HCT116 (cell line): ENCODE measurements around the gene MTURN. TPM values are rescaled to one million over a fixed set of nuclear protein-coding genes. Genes with fewer than 3 reads are reported as not detected.

Source experiments
- ATAC-seq: fragments of 200-7000 bp; cut with Tn5 transposase; 2 replicates; pipeline ENCODE4 v1.9.1; 2020; ENCODE audit warnings: mild to moderate bottlenecking, moderate library complexity
- BruUV-seq: library from RNA; stranded (reverse); fragments of 400-500 nt; replicated peaks from 2 replicates; lab custom pipeline; 2021; lab: Mats Ljungman, UMichigan
- CTCF ChIA-PET: fragments of 300-600 bp; sonication (Branson Sonifier 250); formaldehyde crosslinking; loops from one replicate; lab custom pipeline; 2021; ENCODE audit warnings: antibody characterized with exemption; lab: Charles Lee
- POLR2A ChIA-PET: fragments of 300-600, 350-600 bp; sonication (Branson Sonifier 250); formaldehyde crosslinking; loops from one replicate; lab custom pipeline; 2021; ENCODE audit warnings: antibody characterized with exemption; lab: Charles Lee
- RAD21 ChIA-PET, 2 experiments: fragments of 300-600 bp; sonication (Branson Sonifier 250); formaldehyde crosslinking; loops; one replicate each; lab custom pipeline; 2023; ENCODE audit warnings: low total read pairs in 2 of 2; ENCODE audit not compliant: uncharacterized antibody in 2 of 2, unreplicated experiment in 2 of 2, low non-redundant PET in 1 of 2; lab: Charles Lee
- DNase-seq: peaks from one replicate; pipeline ENCODE4 v3.0.0-alpha.2; 2010; ENCODE audit warnings: low read depth, low spot score
- H2AFZ ChIP-seq: fragments of 200-600 bp; shearing (Covaris generic), sonication (generic); 2 replicates; pipeline ENCODE4 v1.6.1; 2017; ENCODE audit warnings: low read depth, mixed run types, mixed read lengths, antibody characterized with exemption, low read length; ENCODE audit not compliant: poor library complexity, severe bottlenecking
- H3K27ac ChIP-seq: 2 replicates; pipeline ENCODE4 v1.5.1; 2012; ENCODE audit warnings: low read depth, low read length
- H3K27me3 ChIP-seq: fragments of 200-600 bp; sonication (generic); 2 replicates; pipeline ENCODE4 v1.6.1; 2016; ENCODE audit warnings: mixed run types, low read length, mixed read lengths; ENCODE audit not compliant: insufficient read depth
- H3K36me3 ChIP-seq, 2 experiments: fragments of 200-500 bp in 1 of 2; fragments of 200-600 bp in 1 of 2; sonication (Bioruptor generic) in 1 of 2; sonication (generic) in 1 of 2; 2 replicates each; pipeline versions ENCODE4 v1.5.1 to v1.6.1; 2014 to 2016; ENCODE audit warnings: low read length in 2 of 2, inconsistent platforms in 1 of 2, mixed read lengths in 1 of 2, mixed run types in 1 of 2; ENCODE audit not compliant: insufficient read depth in 2 of 2, control insufficient read depth in 1 of 2
- H3K4me1 ChIP-seq, 2 experiments: fragments of 200-600 bp in 1 of 2; sonication (generic) in 1 of 2; 2 replicates each; pipeline versions ENCODE4 v1.5.1 to v1.6.1; 2012 to 2017; ENCODE audit warnings: low read length in 2 of 2, inconsistent platforms in 1 of 2, mild to moderate bottlenecking in 1 of 2, mixed read lengths in 1 of 2, mixed run types in 1 of 2, moderate library complexity in 1 of 2; ENCODE audit not compliant: insufficient read depth in 2 of 2, control insufficient read depth in 1 of 2
- H3K4me2 ChIP-seq: fragments of 200-600 bp; sonication (generic); 2 replicates; pipeline ENCODE4 v1.6.1; 2017; ENCODE audit warnings: mixed run types, low read length, mixed read lengths
- H3K4me3 ChIP-seq, 2 experiments: fragments of 200-600 bp in 1 of 2; sonication (generic) in 1 of 2; replicated peaks in 1 of 2; 2 replicates each; pipeline ENCODE4 v1.5.1; 2011 to 2016; ENCODE audit warnings: low read length in 2 of 2, control low read depth in 1 of 2, low read depth in 1 of 2, mild to moderate bottlenecking in 1 of 2, mixed read lengths in 1 of 2, mixed run types in 1 of 2
- H3K79me2 ChIP-seq: fragments of 200-600 bp; sonication (generic); 2 replicates; pipeline ENCODE4 v1.6.1; 2017; ENCODE audit warnings: mild to moderate bottlenecking, mixed run types, low read length, moderate library complexity, mixed read lengths; ENCODE audit not compliant: insufficient read depth
- H3K9ac ChIP-seq: fragments of 200-600 bp; sonication (generic); 2 replicates; pipeline ENCODE4 v1.6.1; 2016; ENCODE audit warnings: low read length, mixed read lengths
- H3K9me2 ChIP-seq: fragments of 200-600 bp; sonication (generic), shearing (Covaris generic); 2 replicates; pipeline ENCODE4 v1.6.1; 2017; ENCODE audit warnings: mixed run types, mild to moderate bottlenecking, moderate library complexity; ENCODE audit not compliant: insufficient read depth
- H3K9me3 ChIP-seq, 2 experiments: fragments of 200-500 bp in 1 of 2; fragments of 200-600 bp in 1 of 2; sonication (Bioruptor generic) in 1 of 2; sonication (generic) in 1 of 2; 2 replicates each; pipeline ENCODE4 v1.6.1; 2014 to 2017; ENCODE audit warnings: low read length in 2 of 2, mixed read lengths in 2 of 2, inconsistent platforms in 1 of 2, low read depth in 1 of 2, mild to moderate bottlenecking in 1 of 2, mixed run types in 1 of 2, moderate library complexity in 1 of 2; ENCODE audit not compliant: control insufficient read depth in 1 of 2, insufficient read depth in 1 of 2
- H4K20me1 ChIP-seq: fragments of 200-600 bp; sonication (generic), shearing (Covaris generic); 2 replicates; pipeline ENCODE4 v1.6.1; 2017; ENCODE audit warnings: mixed run types, mild to moderate bottlenecking, moderate library complexity; ENCODE audit not compliant: insufficient read depth
- ATF3 ChIP-seq: IDR thresholded peaks from 2 replicates; pipeline ENCODE4 v1.6.1; 2012
- CBX3 ChIP-seq: IDR thresholded peaks from 2 replicates; pipeline ENCODE4 v1.6.1; 2012; ENCODE audit warnings: low read depth
- CEBPB ChIP-seq: IDR thresholded peaks from 2 replicates; pipeline ENCODE4 v1.6.1; 2012; ENCODE audit warnings: low read depth
- CTCF ChIP-seq, 3 experiments: fragments of 200-600 bp in 1 of 3; sonication (generic) in 1 of 3; IDR thresholded peaks in 2 of 3; conservative IDR thresholded peaks in 1 of 3; 2 replicates each; pipeline ENCODE4 v1.5.1; 2012 to 2017; ENCODE audit warnings: low read depth in 2 of 3, low read length in 2 of 3, antibody characterized with exemption in 1 of 3, borderline replicate concordance in 1 of 3, control low read depth in 1 of 3, mild to moderate bottlenecking in 1 of 3, mixed read lengths in 1 of 3, mixed run types in 1 of 3, moderate library complexity in 1 of 3; ENCODE audit not compliant: insufficient read depth in 1 of 3
- EZH2phosphoT487 ChIP-seq: fragments of 200-600 bp; IDR thresholded peaks from 2 replicates; pipeline ENCODE4 v1.6.1; 2018; ENCODE audit warnings: antibody characterized with exemption, borderline replicate concordance
- JUND ChIP-seq: IDR thresholded peaks from 2 replicates; pipeline ENCODE4 v1.6.1; 2012
- POLR2A ChIP-seq: IDR thresholded peaks from 2 replicates; pipeline ENCODE4 v1.7.0; 2011; ENCODE audit warnings: borderline replicate concordance; ENCODE audit not compliant: insufficient read depth, insufficient read length; ENCODE audit errors: extremely low read depth
- SIN3A ChIP-seq: IDR thresholded peaks from 2 replicates; pipeline ENCODE4 v1.6.1; 2012; ENCODE audit warnings: low read depth
- SP1 ChIP-seq: IDR thresholded peaks from 2 replicates; pipeline ENCODE4 v1.6.1; 2012; ENCODE audit warnings: low read depth
- SRF ChIP-seq: IDR thresholded peaks from 2 replicates; pipeline ENCODE4 v1.6.1; 2012; ENCODE audit warnings: low read depth
- TCF7L2 ChIP-seq: IDR thresholded peaks from 2 replicates; pipeline ENCODE4 v1.7.0; 2011; ENCODE audit warnings: borderline replicate concordance, inconsistent platforms; ENCODE audit not compliant: insufficient read depth, insufficient read length; ENCODE audit errors: extremely low read depth
- ZBTB33 ChIP-seq: IDR thresholded peaks from 2 replicates; pipeline ENCODE4 v1.6.1; 2011; ENCODE audit warnings: mild to moderate bottlenecking, low read length, moderate library complexity; ENCODE audit not compliant: insufficient replicate concordance; ENCODE audit errors: extremely low read depth
- ZFX ChIP-seq: fragments of 450-650 bp; IDR thresholded peaks from 2 replicates; pipeline ENCODE4 v1.6.1; 2017
- intact Hi-C: fragments of 100-400 bp; cut with micrococcal nuclease; formaldehyde crosslinking; loops from 2 replicates; pipeline ENCODE4 v1.10.0; 2022
- total RNA-seq: library from RNA; stranded (reverse); gene quantifications from one replicate; pipeline ENCODE4 v1.2.1, GENCODE V29; 2021; ENCODE audit not compliant: unreplicated experiment

Gene MTURN
- total RNA-seq, 1 experiment from 2014 or later = 7.5 TPM

DNA sequence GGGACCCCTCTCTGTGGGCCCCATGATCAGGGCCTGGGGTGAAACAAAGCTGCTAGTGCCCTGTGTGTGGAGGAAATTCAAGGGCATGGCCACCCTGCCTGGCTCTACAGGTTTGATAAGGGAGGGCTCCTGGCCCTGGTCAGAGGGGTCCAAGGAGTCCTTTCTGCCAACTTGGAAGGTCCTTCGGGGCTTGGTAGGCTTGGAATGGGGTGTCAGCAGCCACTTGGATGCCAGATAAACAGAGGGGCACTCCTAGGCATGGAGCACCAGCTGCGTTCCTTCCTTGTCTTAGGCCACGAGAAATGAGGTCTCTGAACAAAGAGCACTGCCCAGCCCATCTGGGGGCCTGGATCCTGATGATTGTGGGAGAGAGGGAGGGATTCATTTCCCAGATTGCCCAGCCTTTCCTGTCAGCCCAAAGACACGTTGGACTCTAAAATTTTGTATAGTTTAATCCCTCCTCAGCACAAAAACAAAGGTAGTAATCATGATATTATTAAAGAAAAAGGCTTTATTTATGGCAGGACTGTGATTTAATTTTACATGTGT is 5.1 kb downstream of the MTURN start (continued):
- TF ChIP-seq CTCF (IDR thresholded peaks at IDR 0.05 in 2 of 3, conservative IDR thresholded peaks at IDR 0.05 in 1 of 3; ENCODE audit: borderline replicate concordance in 1 of 3, insufficient read depth in 1 of 3, low read depth in 2 of 3, low read length in 2 of 3) = no peak
- TF ChIP-seq SIN3A = no peak
- no peak for TF ChIP-seq ZBTB33
- no peak for TF ChIP-seq TCF7L2
- no peak for TF ChIP-seq CBX3
- TF ChIP-seq EZH2phosphoT487 = no peak
- TF ChIP-seq ATF3 = no peak
- TF ChIP-seq SRF = no peak
- no peak for TF ChIP-seq JUND

- BruUV-seq = no TSS peak
- no peak for ATAC-seq
- H3K4me2 ChIP-seq = no peak overlapping the region
Measured at GRCh38 chr7:30140456-30140855, 5.7 kb downstream of the MTURN start.

More at GRCh38 chr7:30140456-30140855, 5.7 kb downstream of the MTURN start:
- intact Hi-C loops = no loop called here
- no peaks in the 10 kb centered on the region for H3K9me2 ChIP-seq
- H3K9ac ChIP-seq = no peak overlapping the region
- CTCF ChIA-PET = no interaction called here
- H3K36me3 ChIP-seq = no peaks in the 10 kb centered on the region
- H3K9me3 ChIP-seq = no peaks in the 10 kb centered on the region
- no peak overlapping the region for H3K4me3 ChIP-seq
- no peak for TF ChIP-seq ATF3
- TF ChIP-seq EZH2phosphoT487 = no peak
- TF ChIP-seq JUND = no peak
- TF ChIP-seq SP1 = no peak
- TF ChIP-seq ZFX = no peak
- TF ChIP-seq CEBPB = no peak
- TF ChIP-seq ZBTB33 = no peak
- TF ChIP-seq CBX3 = no peak
- TF ChIP-seq TCF7L2 = no peak
- TF ChIP-seq SRF = no peak
- TF ChIP-seq POLR2A = no peak
- TF ChIP-seq, all 23 proteins: peak for 0
- no peaks in the 10 kb centered on the region for H3K27me3 ChIP-seq
- H3K4me1 ChIP-seq = peaks cover 28 to 42% of the 10 kb centered on the region in 2 experiments
- DNase-seq = no peak
- H4K20me1 ChIP-seq = no peaks in the 10 kb centered on the region
- H2AFZ ChIP-seq = no peak overlapping the region
- POLR2A ChIA-PET = no interaction called here
- no peaks in the 10 kb centered on the region for H3K79me2 ChIP-seq
- H3K27ac ChIP-seq = no peak overlapping the region
- RAD21 ChIA-PET = no interaction called here
